BLaER1 (cell line): ENCODE data around the gene CELF1.

ENCODE experiments used
- H3K27ac ChIP-seq: shearing (Covaris generic); formaldehyde crosslinking; 2 replicates; pipeline ENCODE4 v1.8.1; 2022
- H3K27me3 ChIP-seq: shearing (Covaris generic); formaldehyde crosslinking; 2 replicates; pipeline ENCODE4 v1.8.1; 2022
- H3K36me3 ChIP-seq: shearing (Covaris generic); formaldehyde crosslinking; 2 replicates; pipeline ENCODE4 v1.8.1; 2022
- H3K4me1 ChIP-seq: shearing (Covaris generic); formaldehyde crosslinking; 2 replicates; pipeline ENCODE4 v1.8.1; 2022
- H3K4me2 ChIP-seq: shearing (Covaris generic); formaldehyde crosslinking; 2 replicates; pipeline ENCODE4 v1.8.1; 2022
- H3K4me3 ChIP-seq: shearing (Covaris generic); formaldehyde crosslinking; 2 replicates; pipeline ENCODE4 v1.8.1; 2022
- H3K9ac ChIP-seq: shearing (Covaris generic); formaldehyde crosslinking; 2 replicates; pipeline ENCODE4 v1.8.1; 2022
- H3K9me3 ChIP-seq: shearing (Covaris generic); formaldehyde crosslinking; 2 replicates; pipeline ENCODE4 v1.8.1; 2022
- H4K20me1 ChIP-seq: shearing (Covaris generic); formaldehyde crosslinking; 2 replicates; pipeline ENCODE4 v1.8.1; 2022
- Cebpa-rat ChIP-seq: shearing (Covaris generic); IDR thresholded peaks from 2 replicates; pipeline ENCODE4 v1.8.1; 2022

CELF1 gene

GRCh38 chr11:47443817-47444216, 109.1 kb downstream of the CELF1 start:
- no peaks in the 10 kb centered on the region for H4K20me1 ChIP-seq
- H3K9me3 ChIP-seq = no peaks in the 10 kb centered on the region
- H3K4me2 ChIP-seq = no peak overlapping the region
- H3K36me3 ChIP-seq = no peaks in the 10 kb centered on the region
- H3K27me3 ChIP-seq = no peaks in the 10 kb centered on the region
- H3K9ac ChIP-seq = no peak overlapping the region
- H3K4me3 ChIP-seq = no peak overlapping the region
- no peak overlapping the region for H3K27ac ChIP-seq
- no peak for TF ChIP-seq Cebpa-rat
- no peaks in the 10 kb centered on the region for H3K4me1 ChIP-seq

GRCh38 chr11:47443028-47443700, 109.8 kb downstream of the CELF1 start:
- Histone ChIP-seq H3K4me1 (peaks cover 2% of the 10 kb centered on the region), H3K9me3 (no peaks in the 10 kb centered on the region), H3K4me2 (no peak overlapping the region), H3K4me3 (no peak overlapping the region), H3K27ac (no peak overlapping the region), H3K27me3 (no peaks in the 10 kb centered on the region), H4K20me1 (no peaks in the 10 kb centered on the region), H3K36me3 (no peaks in the 10 kb centered on the region), H3K9ac (no peak overlapping the region)
- no peak for TF ChIP-seq Cebpa-rat

GRCh38 chr11:47442514-47442913, 110.4 kb downstream of the CELF1 start:
- H3K36me3 ChIP-seq = no peaks in the 10 kb centered on the region
- no peaks in the 10 kb centered on the region for H4K20me1 ChIP-seq
- TF ChIP-seq Cebpa-rat = no peak

GRCh38 chr11:47441421-47441820, 111.5 kb downstream of the CELF1 start:
- no peak overlapping the region for H3K4me2 ChIP-seq
- no peaks in the 10 kb centered on the region for H3K27me3 ChIP-seq
- no peaks in the 10 kb centered on the region for H3K36me3 ChIP-seq
- TF ChIP-seq Cebpa-rat = no peak
- no peak overlapping the region for H3K27ac ChIP-seq
- peaks cover 12% of the 10 kb centered on the region for H3K4me1 ChIP-seq
- H4K20me1 ChIP-seq = no peaks in the 10 kb centered on the region
- H3K9ac ChIP-seq = no peak overlapping the region
- no peak overlapping the region for H3K4me3 ChIP-seq
- H3K9me3 ChIP-seq = no peaks in the 10 kb centered on the region

More at GRCh38 chr11:47442514-47442913, 110.4 kb downstream of the CELF1 start:
- no peak overlapping the region for H3K27ac ChIP-seq
- H3K4me2 ChIP-seq = no peak overlapping the region
- H3K27me3 ChIP-seq = no peaks in the 10 kb centered on the region
- H3K9me3 ChIP-seq = no peaks in the 10 kb centered on the region
- no peak overlapping the region for H3K4me3 ChIP-seq
- no peak overlapping the region for H3K9ac ChIP-seq
- H3K4me1 ChIP-seq = peaks cover 8% of the 10 kb centered on the region

GRCh38 chr11:47440054-47440476, 112.9 kb downstream of the CELF1 start:
- Histone ChIP-seq H3K36me3 (no peaks in the 10 kb centered on the region), H4K20me1 (no peaks in the 10 kb centered on the region), H3K4me3 (no peak overlapping the region), H3K27me3 (no peaks in the 10 kb centered on the region), H3K9ac (no peak overlapping the region), H3K4me1 (peaks cover 12% of the 10 kb centered on the region), H3K27ac (no peak overlapping the region), H3K9me3 (no peaks in the 10 kb centered on the region), H3K4me2 (no peak overlapping the region)
- TF ChIP-seq Cebpa-rat = no peak

- H3K9ac ChIP-seq = no peak overlapping the region
- H3K27ac ChIP-seq = no peak overlapping the region
- H3K4me1 ChIP-seq = peaks cover 12% of the 10 kb centered on the region
- no peaks in the 10 kb centered on the region for H3K36me3 ChIP-seq
- TF ChIP-seq Cebpa-rat = no peak
- no peak overlapping the region for H3K4me3 ChIP-seq
- H3K9me3 ChIP-seq = no peaks in the 10 kb centered on the region
- H3K27me3 ChIP-seq = no peaks in the 10 kb centered on the region
- no peaks in the 10 kb centered on the region for H4K20me1 ChIP-seq
- H3K4me2 ChIP-seq = no peak overlapping the region
These were observed 114.2 kb downstream of the CELF1 start for GRCh38 chr11:47438721-47439120.

- H3K4me2 ChIP-seq = peak overlapping the region; percentile 86
- no peaks in the 10 kb centered on the region for H3K27me3 ChIP-seq
- no peak for TF ChIP-seq Cebpa-rat
- H3K4me3 ChIP-seq = no peak overlapping the region
- H3K4me1 ChIP-seq = peaks cover 12% of the 10 kb centered on the region
- no peaks in the 10 kb centered on the region for H3K36me3 ChIP-seq
- H4K20me1 ChIP-seq = no peaks in the 10 kb centered on the region
- H3K9ac ChIP-seq = peak overlapping the region; percentile 63
- H3K27ac ChIP-seq = peak overlapping the region; percentile 66
- H3K9me3 ChIP-seq = no peaks in the 10 kb centered on the region
These were observed 115.0 kb downstream of the CELF1 start for GRCh38 chr11:47437746-47438418.

- no peak for TF ChIP-seq Cebpa-rat
- Histone ChIP-seq H3K27ac (peak overlapping the region; percentile 66), H4K20me1 (no peaks in the 10 kb centered on the region), H3K4me3 (no peak overlapping the region), H3K36me3 (no peaks in the 10 kb centered on the region), H3K9ac (peak overlapping the region; percentile 63; the same call in 1 of the 2 replicates), H3K9me3 (no peaks in the 10 kb centered on the region), H3K27me3 (no peaks in the 10 kb centered on the region), H3K4me2 (peak overlapping the region; percentile 86), H3K4me1 (peaks cover 12% of the 10 kb centered on the region)
These were observed 115.7 kb downstream of the CELF1 start for GRCh38 chr11:47437218-47437745.

- Histone ChIP-seq H3K27ac (no peak overlapping the region), H4K20me1 (no peaks in the 10 kb centered on the region), H3K4me2 (no peak overlapping the region), H3K4me1 (peaks cover 12% of the 10 kb centered on the region), H3K36me3 (no peaks in the 10 kb centered on the region), H3K9ac (no peak overlapping the region), H3K4me3 (no peak overlapping the region), H3K27me3 (no peaks in the 10 kb centered on the region), H3K9me3 (no peaks in the 10 kb centered on the region)
- TF ChIP-seq Cebpa-rat = no peak
These were observed 116.2 kb downstream of the CELF1 start for GRCh38 chr11:47436726-47437125.

- Histone ChIP-seq H3K27ac (no peak overlapping the region), H3K9ac (no peak overlapping the region), H4K20me1 (no peaks in the 10 kb centered on the region), H3K4me2 (no peak overlapping the region), H3K4me1 (peaks cover 12% of the 10 kb centered on the region), H3K4me3 (no peak overlapping the region), H3K36me3 (no peaks in the 10 kb centered on the region), H3K9me3 (no peaks in the 10 kb centered on the region), H3K27me3 (no peaks in the 10 kb centered on the region)
- TF ChIP-seq Cebpa-rat = no peak
These were observed 117.2 kb downstream of the CELF1 start for GRCh38 chr11:47435687-47436086.
